Sigmoid colon (tissue), 7 donors: ENCODE data around the gene CD40. TPM values are rescaled to one million over a fixed set of nuclear protein-coding genes. Genes with fewer than 3 reads are reported as not detected.

Experiments
- DNase-seq: peaks from one replicate; pipeline ENCODE4 v3.0.0-alpha.2; 2019
- H3K27ac ChIP-seq, 4 donors: fragments of 200-600 bp; sonication (generic); one replicate each; pipeline ENCODE4 v1.5.1; 2016 to 2019; ENCODE audit warnings: mild to moderate bottlenecking in 1 of 4
- H3K27me3 ChIP-seq, 3 donors: fragments of 200-600 bp; sonication (generic); one replicate each; pipeline ENCODE4 v1.5.1; 2019; ENCODE audit warnings: mild to moderate bottlenecking in 1 of 3
- H3K36me3 ChIP-seq, 4 donors: fragments of 200-600 bp; sonication (generic); one replicate each; pipeline ENCODE4 v1.5.1; 2016 to 2019
- H3K4me1 ChIP-seq, 4 donors: fragments of 200-600 bp; sonication (generic); one replicate each; pipeline ENCODE4 v1.5.1; 2017 to 2019
- H3K4me3 ChIP-seq, 4 donors: fragments of 200-600 bp; sonication (generic); one replicate each; pipeline ENCODE4 v1.5.1; 2017 to 2019; ENCODE audit warnings: mild to moderate bottlenecking in 2 of 4, moderate library complexity in 1 of 4
- H3K9me3 ChIP-seq, 4 donors: fragments of 200-600 bp in 3 of 4; sonication (generic) in 3 of 4; one replicate each; pipeline versions ENCODE4 v1.5.1 to v1.6.1; 2013 to 2019
- EP300 ChIP-seq, 4 donors: sonication (generic); formaldehyde crosslinking; IDR thresholded peaks; one replicate each; pipeline ENCODE4 v1.6.1; 2017; ENCODE audit warnings: antibody characterized with exemption in 4 of 4
- POLR2A ChIP-seq, 2 donors: fragments of 450-650 bp; IDR thresholded peaks; one replicate each; pipeline ENCODE4 v1.6.1; 2016; ENCODE audit warnings: antibody characterized with exemption in 2 of 2, mild to moderate bottlenecking in 2 of 2, moderate library complexity in 2 of 2
- POLR2AphosphoS5 ChIP-seq, 4 donors: sonication (generic); formaldehyde crosslinking; IDR thresholded peaks; one replicate each; pipeline ENCODE4 v1.6.1; 2017; ENCODE audit warnings: antibody characterized with exemption in 4 of 4
- WGBS, 2 donors: extraction: QIAGEN DNeasy Blood & Tissue Kit; methylation state at CpG; one replicate each; pipeline ENCODE4 v1.1.7; 2013; 5-methylcytosine and 5-hydroxymethylcytosine counted together
- intact Hi-C: fragments of 100-400 bp; cut with DNase I; formaldehyde crosslinking; loops from one replicate; pipeline ENCODE4 v1.15.1; 2023
- polyA plus RNA-seq, 3 donors: library from polyadenylated mRNA; stranded (reverse); fragments of 200-250 nt; gene quantifications; one replicate each; pipeline ENCODE4 v1.2.3, GENCODE V29; 2013
- total RNA-seq, 4 donors: library from RNA; depleted of rRNA; stranded (reverse); fragments of >200 nt; gene quantifications; one replicate each; pipeline ENCODE4 v1.1.0, GENCODE V29; 2016
- TF ChIP-seq, protein P1 (sequence below), 4 experiments: fragments of 450-650 bp in 3 of 4; fragments of 200-600 bp in 1 of 4; IDR thresholded peaks; one replicate each; pipeline ENCODE4 v1.5.1; 2016 to 2019; ENCODE audit warnings: antibody characterized with exemption in 4 of 4, mild to moderate bottlenecking in 3 of 4, moderate library complexity in 2 of 4
- donor health status: healthy with polysubstance abuse.
- donor health status: Bipolar disorder and iron deficiency.
- donor health status: healthy.

The CD40 gene
- total and polyA plus RNA-seq, 7 donors = 3.6 to 25.2 (median 8.7) TPM

DNA sequence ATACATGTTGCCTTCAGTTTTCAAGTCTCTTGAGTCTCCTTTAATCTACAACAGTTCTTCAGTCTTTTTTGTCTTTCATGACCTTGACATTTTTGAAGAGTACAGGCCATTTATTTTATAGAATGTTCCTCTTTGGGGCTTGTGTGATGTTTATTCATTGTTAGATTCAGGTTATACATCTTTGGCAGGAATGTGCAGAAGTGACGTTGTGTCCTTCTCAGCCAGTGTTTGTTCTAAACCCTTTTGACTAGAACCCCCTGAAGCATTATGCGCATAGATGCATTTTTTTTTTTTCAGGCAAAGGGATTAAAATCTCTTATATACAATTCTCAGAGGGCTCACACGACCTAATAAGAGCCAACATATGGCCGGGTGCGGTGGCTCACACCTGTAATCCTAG is 17.1 kb upstream of the CD40 start:
- H3K27me3 ChIP-seq = peaks cover 0 to 42% (median 11%) of the 10 kb centered on the region in 3 donors

DNA sequence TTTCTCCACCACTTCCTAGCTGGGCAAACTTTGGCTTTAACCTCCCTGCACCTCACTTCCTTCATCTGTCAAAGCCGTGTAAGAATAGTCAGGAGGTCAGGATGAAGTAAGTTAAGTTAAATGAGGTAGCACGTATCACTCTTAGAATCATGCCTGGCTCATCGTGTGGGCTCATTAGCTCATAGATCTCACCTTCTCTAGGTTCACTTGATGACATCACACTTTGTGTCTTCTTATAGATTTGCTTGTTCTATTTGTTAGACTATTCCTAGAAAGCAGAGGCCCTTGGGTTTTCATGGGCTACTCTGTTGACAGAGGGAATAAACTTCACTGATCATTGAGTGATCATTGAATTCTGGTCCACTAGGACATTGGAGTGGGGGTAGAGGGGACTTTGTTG is 16.2 kb upstream of the CD40 start:
- H3K27me3 ChIP-seq = peaks cover 0 to 51% (median 11%) of the 10 kb centered on the region in 3 donors
- TF ChIP-seq, protein P1, sequence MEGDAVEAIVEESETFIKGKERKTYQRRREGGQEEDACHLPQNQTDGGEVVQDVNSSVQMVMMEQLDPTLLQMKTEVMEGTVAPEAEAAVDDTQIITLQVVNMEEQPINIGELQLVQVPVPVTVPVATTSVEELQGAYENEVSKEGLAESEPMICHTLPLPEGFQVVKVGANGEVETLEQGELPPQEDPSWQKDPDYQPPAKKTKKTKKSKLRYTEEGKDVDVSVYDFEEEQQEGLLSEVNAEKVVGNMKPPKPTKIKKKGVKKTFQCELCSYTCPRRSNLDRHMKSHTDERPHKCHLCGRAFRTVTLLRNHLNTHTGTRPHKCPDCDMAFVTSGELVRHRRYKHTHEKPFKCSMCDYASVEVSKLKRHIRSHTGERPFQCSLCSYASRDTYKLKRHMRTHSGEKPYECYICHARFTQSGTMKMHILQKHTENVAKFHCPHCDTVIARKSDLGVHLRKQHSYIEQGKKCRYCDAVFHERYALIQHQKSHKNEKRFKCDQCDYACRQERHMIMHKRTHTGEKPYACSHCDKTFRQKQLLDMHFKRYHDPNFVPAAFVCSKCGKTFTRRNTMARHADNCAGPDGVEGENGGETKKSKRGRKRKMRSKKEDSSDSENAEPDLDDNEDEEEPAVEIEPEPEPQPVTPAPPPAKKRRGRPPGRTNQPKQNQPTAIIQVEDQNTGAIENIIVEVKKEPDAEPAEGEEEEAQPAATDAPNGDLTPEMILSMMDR (IDR thresholded peaks at IDR 0.05) = no peak
- TF ChIP-seq EP300 (IDR thresholded peaks at IDR 0.05) = no peak
- no peaks in the 10 kb centered on the region for H3K9me3 ChIP-seq
- no peak for DNase-seq
- H3K27ac ChIP-seq = no peak overlapping the region
- WGBS, 2 donors = 82 to 87% methylated on average over 3 of the region's 3 CpGs
- no peaks in the 10 kb centered on the region for H3K36me3 ChIP-seq
- H3K4me1 ChIP-seq = peaks cover 0 to 3% (median 0%) of the 10 kb centered on the region in 4 donors
- H3K4me3 ChIP-seq = no peak overlapping the region
- intact Hi-C loops = no loop called here

More for the DNA sequence above, 17.1 kb upstream of the CD40 start:
- Histone ChIP-seq H3K4me3 (no peak overlapping the region), H3K36me3 (no peaks in the 10 kb centered on the region), H3K9me3 (no peaks in the 10 kb centered on the region), H3K27ac (no peak overlapping the region), H3K4me1 (peaks cover 0 to 3% (median 0%) of the 10 kb centered on the region in 4 donors)
- TF ChIP-seq, protein P1 (IDR thresholded peaks at IDR 0.05) = no peak
- TF ChIP-seq POLR2A (IDR thresholded peaks at IDR 0.05) (no peak), EP300 (IDR thresholded peaks at IDR 0.05) (no peak), POLR2AphosphoS5 (IDR thresholded peaks at IDR 0.05) (no peak)
- 73 to 85% methylated on average over 5 of the region's 5 CpGs for WGBS, 2 donors
- intact Hi-C loops = no loop called here
- DNase-seq = no peak

DNA sequence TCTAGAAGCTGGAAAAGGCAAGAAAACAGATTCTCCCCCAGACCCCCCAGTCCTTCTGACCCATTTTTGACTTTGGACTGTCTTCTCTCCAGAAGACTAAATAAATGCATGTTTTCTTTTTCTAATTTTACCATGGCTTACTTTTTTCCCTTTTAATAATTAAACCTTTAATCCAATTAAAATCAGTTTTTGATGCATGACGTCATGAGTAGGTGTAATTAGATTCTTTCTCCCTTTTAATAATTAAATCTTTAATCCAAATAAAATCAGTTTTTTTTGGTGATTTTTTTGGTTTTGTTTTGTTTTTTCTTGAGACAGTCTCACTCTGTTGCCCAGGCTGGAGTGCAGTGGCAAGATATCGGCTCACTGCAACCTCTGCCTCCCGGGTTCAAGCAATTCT is 15.2 kb upstream of the CD40 start:
- intact Hi-C loops = no loop called here
- TF ChIP-seq POLR2A (IDR thresholded peaks at IDR 0.05) (no peak), EP300 (IDR thresholded peaks at IDR 0.05) (no peak), POLR2AphosphoS5 (IDR thresholded peaks at IDR 0.05) (no peak)
- TF ChIP-seq, protein P1 (IDR thresholded peaks at IDR 0.05) = no peak
- H3K9me3 ChIP-seq = no peaks in the 10 kb centered on the region
- H3K4me3 ChIP-seq = no peak overlapping the region
- H3K4me1 ChIP-seq = peaks cover 0 to 3% (median 0%) of the 10 kb centered on the region in 4 donors
- peaks cover 0 to 51% (median 11%) of the 10 kb centered on the region in 3 donors for H3K27me3 ChIP-seq
- 84 to 86% methylated on average over 3 of the region's 3 CpGs for WGBS, 2 donors
- no peaks in the 10 kb centered on the region for H3K36me3 ChIP-seq
- H3K27ac ChIP-seq = no peak overlapping the region
- DNase-seq = no peak

DNA sequence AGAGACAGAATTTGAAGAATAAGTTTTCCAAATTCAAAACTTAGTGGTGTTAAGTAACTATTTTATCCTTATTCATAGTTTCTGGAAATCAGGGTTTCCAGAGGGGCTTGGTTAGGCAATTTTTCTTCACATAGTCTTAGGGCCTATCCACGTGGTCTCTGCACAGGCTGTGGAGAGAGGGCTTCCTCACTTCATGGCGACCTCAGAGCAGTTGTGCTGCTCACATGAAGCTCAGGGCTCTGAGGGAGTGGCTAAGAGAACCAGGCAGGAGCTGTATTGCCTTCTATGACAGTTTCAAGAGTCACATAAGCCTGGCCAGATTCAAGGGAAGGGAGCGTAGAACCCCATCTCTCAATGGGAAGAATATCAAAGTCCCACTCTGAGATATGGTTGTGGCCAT is 13.9 kb upstream of the CD40 start:
- TF ChIP-seq EP300 (IDR thresholded peaks at IDR 0.05) = no peak
- no peak for TF ChIP-seq POLR2A (IDR thresholded peaks at IDR 0.05)
- TF ChIP-seq, protein P1 (IDR thresholded peaks at IDR 0.05) = no peak
- no peak for TF ChIP-seq POLR2AphosphoS5 (IDR thresholded peaks at IDR 0.05)
- H3K4me3 ChIP-seq = no peak overlapping the region

DNA sequence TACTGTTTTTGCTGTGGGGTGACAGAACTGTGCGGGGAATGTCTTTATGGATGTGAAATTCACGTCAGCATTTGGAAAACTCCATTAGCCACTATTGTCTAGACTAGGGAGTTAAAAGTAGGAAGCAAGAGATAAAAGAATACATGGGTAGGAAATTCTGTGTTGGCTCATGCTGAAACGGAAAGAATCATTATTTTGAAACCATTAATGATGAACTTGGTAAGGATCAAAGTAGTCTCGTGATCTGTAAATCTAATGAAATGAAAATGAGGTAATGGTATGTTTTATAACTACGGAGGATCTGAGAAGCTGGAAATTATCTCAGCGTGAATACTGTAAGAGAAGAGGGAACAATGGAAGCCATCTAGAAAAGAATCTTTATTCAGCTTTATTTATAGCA is 11.1 kb upstream of the CD40 start:
- 72 to 73% methylated on average over 6 of the region's 6 CpGs for WGBS, 2 donors
- H3K27me3 ChIP-seq = peaks cover 0 to 39% (median 0%) of the 10 kb centered on the region in 3 donors

More for the DNA sequence above, 13.9 kb upstream of the CD40 start:
- Histone ChIP-seq H3K9me3 (no peaks in the 10 kb centered on the region), H3K27ac (no peak overlapping the region), H3K4me1 (peaks cover 0 to 3% (median 0%) of the 10 kb centered on the region in 4 donors), H3K27me3 (peaks cover 0 to 58% (median 9%) of the 10 kb centered on the region in 3 donors), H3K36me3 (no peaks in the 10 kb centered on the region)
- 74 to 89% methylated on average over 3 of the region's 3 CpGs for WGBS, 2 donors
- intact Hi-C loops = no loop called here
- no peak for DNase-seq

More for the DNA sequence above, 11.1 kb upstream of the CD40 start:
- TF ChIP-seq POLR2A (IDR thresholded peaks at IDR 0.05) (no peak), EP300 (IDR thresholded peaks at IDR 0.05) (no peak), POLR2AphosphoS5 (IDR thresholded peaks at IDR 0.05) (no peak)
- TF ChIP-seq, protein P1 (IDR thresholded peaks at IDR 0.05) = no peak
- intact Hi-C loops = no loop called here
- Histone ChIP-seq H3K9me3 (no peaks in the 10 kb centered on the region), H3K36me3 (no peaks in the 10 kb centered on the region), H3K4me1 (no peaks in the 10 kb centered on the region), H3K27ac (no peak overlapping the region), H3K4me3 (no peak overlapping the region)
- no peak for DNase-seq
